GM23248 (cell line): Measurements from ENCODE around the gene POC1A. TPM values are rescaled to one million over a fixed set of nuclear protein-coding genes. Genes with fewer than 3 reads are reported as not detected.

ENCODE experiments used
- DNase-seq: peaks from one replicate; pipeline ENCODE4 v3.0.0-alpha.2; 2015
- H2AFZ ChIP-seq: fragments of 200-600 bp; sonication (generic); 2 replicates; pipeline ENCODE4 v1.6.1; 2016; ENCODE audit warnings: antibody characterized with exemption
- H3F3A ChIP-seq: fragments of 200-600 bp; sonication (generic); 2 replicates; pipeline ENCODE4 v1.6.1; 2016; ENCODE audit warnings: mild to moderate bottlenecking, antibody characterized with exemption, mixed run types; ENCODE audit not compliant: insufficient read depth
- H3K27ac ChIP-seq: fragments of 200-600 bp; sonication (generic); 2 replicates; pipeline ENCODE4 v1.5.1; 2016; ENCODE audit warnings: mild to moderate bottlenecking
- H3K27me3 ChIP-seq: fragments of 200-600 bp; sonication (generic); replicated peaks from 2 replicates; pipeline ENCODE4 v1.6.1; 2016; ENCODE audit warnings: mild to moderate bottlenecking; ENCODE audit not compliant: insufficient read depth
- H3K36me3 ChIP-seq: fragments of 200-600 bp; sonication (generic); 2 replicates; pipeline ENCODE4 v1.6.1; 2016; ENCODE audit warnings: low read depth, mild to moderate bottlenecking
- H3K4me1 ChIP-seq: fragments of 200-600 bp; sonication (generic); 2 replicates; pipeline ENCODE4 v1.6.1; 2016; ENCODE audit warnings: mild to moderate bottlenecking; ENCODE audit not compliant: insufficient read depth
- H3K4me2 ChIP-seq: fragments of 200-600 bp; sonication (generic); one replicate; pipeline ENCODE4 v1.6.1; 2016; ENCODE audit warnings: mild to moderate bottlenecking; ENCODE audit not compliant: unreplicated experiment
- H3K4me3 ChIP-seq: fragments of 200-600 bp; sonication (generic); 2 replicates; pipeline ENCODE4 v1.5.1; 2016; ENCODE audit warnings: mild to moderate bottlenecking
- H3K79me2 ChIP-seq: fragments of 200-600 bp; sonication (generic); 2 replicates; pipeline ENCODE4 v1.6.1; 2016; ENCODE audit warnings: mild to moderate bottlenecking; ENCODE audit not compliant: insufficient read depth
- H3K9ac ChIP-seq: fragments of 200-600 bp; sonication (generic); 2 replicates; pipeline ENCODE4 v1.6.1; 2016; ENCODE audit warnings: mild to moderate bottlenecking
- H3K9me2 ChIP-seq: fragments of 200-600 bp; sonication (generic); 2 replicates; pipeline ENCODE4 v1.6.1; 2016; ENCODE audit warnings: mixed run types, mild to moderate bottlenecking, moderate library complexity; ENCODE audit not compliant: insufficient read depth
- H3K9me3 ChIP-seq: fragments of 200-600 bp; sonication (generic); one replicate; pipeline ENCODE4 v1.6.1; 2017; ENCODE audit warnings: low read depth
- H4K20me1 ChIP-seq: fragments of 200-600 bp; sonication (generic); 2 replicates; pipeline ENCODE4 v1.6.0; 2016; ENCODE audit not compliant: insufficient read depth
- EZH2 ChIP-seq: fragments of 200-600 bp; sonication (generic); IDR thresholded peaks from 2 replicates; pipeline ENCODE4 v1.6.1; 2018; ENCODE audit warnings: antibody characterized with exemption, mild to moderate bottlenecking; ENCODE audit not compliant: insufficient read depth, poor library complexity, severe bottlenecking
- EZH2phosphoT487 ChIP-seq: fragments of 200-600 bp; sonication (generic); IDR thresholded peaks from 2 replicates; pipeline ENCODE4 v1.6.1; 2018; ENCODE audit warnings: antibody characterized with exemption, moderate library complexity, mild to moderate bottlenecking, low read depth; ENCODE audit not compliant: insufficient read depth
- WGBS, 2 experiments: methylation state at CpG; one replicate each; pipeline ENCODE4 v1.1.6; 2015 to 2017; ENCODE audit warnings: low lambda C conversion rate in 2 of 2, low coverage in 1 of 2; ENCODE audit errors: missing lambda C conversion rate in 2 of 2; 5-methylcytosine and 5-hydroxymethylcytosine counted together
- in situ Hi-C: fragments of 300-500 bp; cut with MboI; formaldehyde crosslinking; loops from 2 replicates; pipeline ENCODE4 v1.15.0; 2020
- polyA plus RNA-seq: library from polyadenylated mRNA; unstranded; fragments of >200 nt; fragmentation: Nextera tagmentation; extraction: Ambion mirVana; gene quantifications from 2 replicates; pipeline ENCODE4 v1.2.1, GENCODE V29; 2016
- total RNA-seq: library from RNA; depleted of rRNA; stranded (reverse); fragments of >200 nt; shearing (Covaris generic); gene quantifications from 2 replicates; pipeline ENCODE4 v1.2.3, GENCODE V29; 2014; rRNA removed

Gene POC1A
- total RNA-seq, result 2.3 and 5.2 TPM in 2 replicates
- polyA plus RNA-seq, result 11.0 and 11.8 TPM in 2 replicates

DNA sequence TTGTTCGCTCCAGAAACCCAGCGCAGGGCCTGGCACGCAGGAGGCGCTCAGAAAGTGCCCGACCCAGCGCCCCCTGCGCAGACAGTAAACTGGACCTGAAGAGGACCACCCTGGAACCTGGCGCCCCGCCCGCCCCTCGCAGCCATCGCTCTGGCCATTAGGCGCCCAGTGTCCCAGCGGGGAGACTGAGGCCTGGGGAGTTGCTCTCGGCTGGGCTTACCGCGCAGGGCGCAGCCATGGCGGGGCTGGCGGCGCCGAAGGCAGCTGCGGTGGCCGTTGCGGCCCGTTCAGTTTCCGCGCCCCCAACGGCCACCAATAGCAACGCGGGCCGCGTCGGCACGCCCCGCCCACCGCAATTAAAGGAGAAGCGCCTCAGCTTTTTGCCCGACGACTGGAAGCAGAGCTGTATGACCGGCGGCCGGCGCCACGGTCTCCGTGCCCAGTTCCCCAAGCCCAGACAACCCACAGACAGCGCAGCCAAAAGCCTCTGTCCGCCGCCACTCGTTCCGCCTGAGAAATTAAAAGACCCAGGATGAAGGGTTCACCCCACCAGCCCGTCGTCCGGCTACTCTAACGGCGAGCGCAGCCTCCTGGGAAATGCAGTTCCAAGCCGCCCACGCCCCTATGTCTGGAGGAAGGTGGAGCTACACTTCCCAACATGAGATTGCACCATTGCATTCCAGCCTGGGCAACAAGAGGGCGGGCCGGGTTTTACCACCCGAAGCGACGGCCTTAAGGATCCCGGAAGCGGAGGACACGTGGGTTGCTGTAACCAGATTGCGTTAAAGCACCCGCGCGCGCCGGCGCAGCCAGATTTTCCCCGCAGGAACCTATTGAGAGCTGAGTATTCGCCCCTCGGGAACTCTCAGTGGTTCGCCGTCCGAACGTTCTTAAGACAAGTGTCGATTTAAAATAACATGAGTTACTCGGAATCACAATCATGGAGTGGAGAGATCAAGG lies at the start of gene POC1A:
TSS of gene POC1A (minus strand) at position 289 of the 960 bp plus-strand sequence. CDS start at position 238, 51 bp downstream.
- H3K4me2 ChIP-seq, result peak within 1 kb of the TSS; percentile 97
- TF ChIP-seq EZH2 (no peak), EZH2phosphoT487 (no peak)
- DNase-seq, result peak; percentile 100
- in situ Hi-C loops, result no loop called here
- H3F3A ChIP-seq, result no peaks in the 10 kb centered on the region
- peak within 1 kb of the TSS; percentile 72 for H3K27ac ChIP-seq
- no peaks in the 10 kb centered on the region for H3K36me3 ChIP-seq
- H3K9me2 ChIP-seq, result no peaks in the 10 kb centered on the region
- H2AFZ ChIP-seq, result peak within 1 kb of the TSS; percentile 94
- H3K9me3 ChIP-seq, result no peaks in the 10 kb centered on the region
- peaks cover 7% of the 10 kb centered on the region for H3K4me1 ChIP-seq
- peak within 1 kb of the TSS; percentile 82 for H3K9ac ChIP-seq
- peaks cover 22% of the 10 kb centered on the region for H3K79me2 ChIP-seq
- no peaks in the 10 kb centered on the region for H4K20me1 ChIP-seq
- H3K4me3 ChIP-seq, result peak within 1 kb of the TSS; percentile 87
- 1% methylated on average over 69 to 83 of the region's 83 CpGs for WGBS, 2 experiments
- H3K27me3 ChIP-seq, result no peaks in the 10 kb centered on the region

DNA sequence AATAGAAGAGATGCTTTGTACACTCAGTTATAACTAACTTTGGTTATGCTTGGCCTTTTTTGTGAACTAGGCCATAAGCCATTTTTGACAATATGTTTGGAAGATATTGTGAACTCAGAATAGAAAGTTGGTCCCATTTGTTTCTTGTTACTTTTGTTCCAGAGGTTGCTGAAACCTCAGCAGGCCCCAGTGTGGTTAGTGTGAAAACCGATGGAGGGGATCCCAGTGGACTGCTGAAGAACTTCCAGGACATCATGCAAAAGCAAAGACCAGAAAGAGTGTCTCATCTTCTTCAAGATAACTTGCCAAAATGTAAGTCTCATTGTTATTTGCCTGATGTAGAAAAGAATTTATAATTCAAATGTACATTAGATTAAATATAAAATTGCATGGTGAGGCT lies 49.5 kb upstream of the POC1A start:
- Histone ChIP-seq H3K9me2 (no peaks in the 10 kb centered on the region), H3K9me3 (no peaks in the 10 kb centered on the region), H3K36me3 (peaks cover 60% of the 10 kb centered on the region), H3K9ac (no peak overlapping the region), H3K4me3 (no peak overlapping the region), H3F3A (peaks cover 15% of the 10 kb centered on the region; the same call in 1 of the 2 replicates), H4K20me1 (no peaks in the 10 kb centered on the region), H3K4me1 (peaks cover 3% of the 10 kb centered on the region; the same call in 1 of the 2 replicates), H3K27ac (no peak overlapping the region), H3K79me2 (peaks cover 19% of the 10 kb centered on the region), H3K4me2 (no peak overlapping the region), H3K27me3 (no peaks in the 10 kb centered on the region), H2AFZ (no peak overlapping the region)
- no peak for DNase-seq
- TF ChIP-seq EZH2phosphoT487, result no peak
- TF ChIP-seq EZH2, result no peak
- in situ Hi-C loops, result no loop called here
- WGBS, 2 experiments, result 0 to 7% methylated on average over 1 of the region's 1 CpG

DNA sequence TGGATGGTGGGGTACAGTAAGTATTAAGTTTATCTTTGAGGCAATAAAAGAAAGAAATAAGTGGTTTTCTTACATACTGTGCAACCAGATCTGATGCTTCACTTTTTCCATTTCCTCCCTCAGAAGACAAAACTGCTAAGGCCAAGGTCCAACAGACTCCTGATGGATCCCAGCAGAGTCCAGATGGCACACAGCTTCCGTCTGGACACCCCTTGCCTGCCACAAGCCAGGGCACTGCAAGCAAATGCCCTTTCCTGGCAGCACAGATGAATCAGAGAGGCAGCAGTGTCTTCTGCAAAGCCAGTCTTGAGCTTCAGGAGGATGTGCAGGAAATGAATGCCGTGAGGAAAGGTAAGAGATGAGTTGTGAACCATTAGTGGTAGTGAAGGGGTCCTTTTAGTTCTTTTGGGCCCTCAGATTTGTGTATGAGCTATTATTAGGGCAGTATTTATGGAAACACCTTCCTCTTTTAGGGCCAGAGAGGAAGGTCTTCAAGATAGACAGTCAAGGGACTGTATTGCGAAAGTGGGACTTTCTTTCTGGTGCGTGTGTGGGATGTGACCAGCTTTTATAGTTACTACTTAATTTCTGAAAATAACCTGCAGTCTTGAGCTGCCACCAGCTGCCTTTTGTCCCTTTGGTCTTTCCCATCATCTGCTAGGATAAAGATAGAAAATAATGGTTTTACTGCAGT lies 48.3 kb upstream of the POC1A start:
- no peak overlapping the region for H3K27ac ChIP-seq
- in situ Hi-C loops, result no loop called here
- H3K4me3 ChIP-seq, result no peak overlapping the region
- H4K20me1 ChIP-seq, result no peaks in the 10 kb centered on the region
- peaks cover 15% of the 10 kb centered on the region; the same call in 1 of the 2 replicates for H3F3A ChIP-seq
- no peaks in the 10 kb centered on the region for H3K9me2 ChIP-seq
- whole genome bisulfite sequencing, 2 experiments, result 89 to 90% methylated on average over 4 of the region's 4 CpGs
- H3K27me3 ChIP-seq, result no peaks in the 10 kb centered on the region
- no peak overlapping the region for H2AFZ ChIP-seq
- peaks cover 27% of the 10 kb centered on the region for H3K79me2 ChIP-seq
- H3K36me3 ChIP-seq, result peaks cover 48% of the 10 kb centered on the region
- H3K9me3 ChIP-seq, result no peaks in the 10 kb centered on the region
- H3K4me1 ChIP-seq, result peaks cover 5% of the 10 kb centered on the region
- TF ChIP-seq EZH2phosphoT487 (no peak), EZH2 (no peak)
- no peak overlapping the region for H3K4me2 ChIP-seq
- H3K9ac ChIP-seq, result no peak overlapping the region
- DNase-seq, result no peak

DNA sequence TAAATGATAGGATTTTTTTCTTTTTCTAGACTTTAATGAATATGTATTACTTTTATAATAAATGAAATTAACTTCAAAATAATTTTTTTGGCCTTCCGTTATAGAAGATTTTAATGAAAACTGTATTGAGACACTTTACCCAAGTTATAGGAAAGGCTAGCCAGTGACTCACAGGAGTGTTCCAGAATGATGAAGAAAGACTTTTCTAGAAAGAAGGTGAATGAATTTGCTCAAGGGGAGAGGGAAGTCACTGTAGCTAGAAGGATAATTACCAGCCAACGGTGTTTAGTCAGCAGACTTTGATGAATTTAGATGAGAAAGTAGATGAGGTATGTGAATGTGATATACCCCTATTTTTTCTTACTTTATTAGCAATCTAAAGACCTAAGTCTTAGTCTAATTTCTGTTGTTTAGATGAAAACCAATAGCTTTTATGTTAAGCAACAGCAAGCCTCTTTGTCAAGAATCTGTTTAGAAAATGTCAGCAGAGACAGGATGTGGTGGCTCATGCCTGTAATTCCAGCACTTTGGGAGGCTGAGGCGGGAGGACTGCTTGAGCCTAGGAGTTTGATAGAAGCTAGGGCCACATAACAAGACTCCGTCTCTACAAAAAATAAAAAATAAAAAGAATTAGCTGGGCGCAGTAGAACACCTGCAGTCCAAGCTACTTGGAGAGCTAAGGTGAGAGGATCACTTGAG lies 46.9 kb upstream of the POC1A start:
- in situ Hi-C loops, result no loop called here
- WGBS, 2 experiments, result 89 to 93% methylated on average over 5 of the region's 5 CpGs

More for the DNA sequence above, 46.9 kb upstream of the POC1A start:
- peaks cover 38% of the 10 kb centered on the region for H3K36me3 ChIP-seq
- no peak overlapping the region for H3K4me2 ChIP-seq
- DNase-seq, result peak; percentile 33
- H3K9me2 ChIP-seq, result no peaks in the 10 kb centered on the region
- H3K27ac ChIP-seq, result no peak overlapping the region
- H3K9me3 ChIP-seq, result no peaks in the 10 kb centered on the region
- H2AFZ ChIP-seq, result no peak overlapping the region
- H3K79me2 ChIP-seq, result peaks cover 27% of the 10 kb centered on the region
- peaks cover 25% of the 10 kb centered on the region for H3F3A ChIP-seq
- peaks cover 17% of the 10 kb centered on the region for H3K4me1 ChIP-seq
- no peaks in the 10 kb centered on the region for H4K20me1 ChIP-seq
- no peak overlapping the region for H3K4me3 ChIP-seq
- H3K27me3 ChIP-seq, result no peaks in the 10 kb centered on the region
- H3K9ac ChIP-seq, result no peak overlapping the region
- no peak for TF ChIP-seq EZH2phosphoT487
- TF ChIP-seq EZH2, result no peak
